Adrenal gland (tissue), 5 donors: ENCODE measurements around the gene MYLK.

ENCODE experiments used
- CTCF ChIP-seq, 6 experiments: fragments of 450-650 bp in 4 of 6; fragments of 200-600 bp in 2 of 6; sonication (generic) in 1 of 6; IDR thresholded peaks; 1 replicate in 5 of 6; 2 replicates in 1 of 6; pipeline versions ENCODE4 v1.5.1 to v1.8.0; 2016 to 2021; ENCODE audit warnings: antibody characterized with exemption in 6 of 6, mild to moderate bottlenecking in 2 of 6, moderate library complexity in 1 of 6
- POLR2A ChIP-seq, 2 donors: fragments of 450-650 bp; IDR thresholded peaks; one replicate each; pipeline ENCODE4 v1.6.1; 2017; ENCODE audit warnings: antibody characterized with exemption in 2 of 2, mild to moderate bottlenecking in 2 of 2, moderate library complexity in 1 of 2
- donor health status: DM: no; HTN: no; CAD: no.

- TF ChIP-seq POLR2A (IDR thresholded peaks at IDR 0.05): no peak
- no peak for TF ChIP-seq CTCF (IDR thresholded peaks at IDR 0.05)
Measured at GRCh38 chr3:123708531-123708930, 175.6 kb downstream of the MYLK start.
